K562 (cell line): ENCODE results near the gene TAS2R13. TPM values are rescaled to one million over a fixed set of nuclear protein-coding genes. Genes with fewer than 3 reads are reported as not detected.

Experiments used
- ATAC-seq: fragments of 200-7000 bp; cut with Tn5 transposase; 3 replicates; pipeline ENCODE4 v1.9.1; 2020; ENCODE audit warnings: moderate library complexity
- BruUV-seq: library from RNA; stranded (reverse); fragments of 400-500 nt; replicated peaks from 2 replicates; lab custom pipeline; 2021; lab: Mats Ljungman, UMichigan
- CTCF ChIA-PET: fragments of 300-600 bp; formaldehyde crosslinking; extraction: SDS; loops from one replicate; lab custom pipeline; 2021; ENCODE audit warnings: low intra/inter-chr PET ratio; lab: Yijun Ruan, JAX
- POLR2A ChIA-PET: fragments of 300-600, 350-650 bp; sonication (Branson Sonifier 250); formaldehyde crosslinking; extraction: SDS; loops from one replicate; lab custom pipeline; 2021; ENCODE audit warnings: antibody characterized with exemption, inconsistent platforms; lab: Yijun Ruan, JAX
- DNase-seq, 4 experiments: peaks; one replicate each; pipeline versions ENCODE4 v3.0.0 to v3.0.0-alpha.2; 2011 to 2018; ENCODE audit warnings: low spot score in 3 of 4, mixed read lengths in 3 of 4; ENCODE audit errors: extremely low read depth in 1 of 4
- FAIRE-seq: peaks from 2 replicates; lab custom pipeline; 2011; peaks lifted over from hg19 to GRCh38; lab: Jason Lieb, UNC
- H2AFZ ChIP-seq: 2 replicates; pipeline ENCODE4 v1.6.0; 2011; ENCODE audit warnings: low read depth, low read length, control low read depth, inconsistent platforms
- H3K27ac ChIP-seq: fragments of 200-600 bp; 3 replicates; pipeline ENCODE4 v1.8.0; 2011; ENCODE audit warnings: low read depth, mild to moderate bottlenecking, control low read depth, inconsistent platforms, low read length, moderate library complexity, mixed read lengths; ENCODE audit errors: extremely low read depth
- H3K27me3 ChIP-seq, 2 experiments: fragments of 300-600 bp in 1 of 2; 2 replicates in 1 of 2; 3 replicates in 1 of 2; pipeline versions ENCODE4 v1.6.0 to v1.8.0; 2011; ENCODE audit warnings: inconsistent platforms in 2 of 2, low read length in 2 of 2, mild to moderate bottlenecking in 1 of 2, mixed read lengths in 1 of 2, moderate library complexity in 1 of 2; ENCODE audit not compliant: control insufficient read depth in 2 of 2, insufficient read depth in 2 of 2
- H3K36me3 ChIP-seq: fragments of 300-600 bp; 3 replicates; pipeline ENCODE4 v1.8.0; 2011; ENCODE audit warnings: mild to moderate bottlenecking, low read length, inconsistent platforms; ENCODE audit not compliant: control insufficient read depth, insufficient read depth
- H3K4me1 ChIP-seq, 2 experiments: fragments of 200-600 bp in 1 of 2; replicated peaks in 1 of 2; 2 replicates in 1 of 2; 3 replicates in 1 of 2; pipeline versions ENCODE4 v1.5.1 to v1.8.0; 2011; ENCODE audit warnings: inconsistent platforms in 2 of 2, low read length in 2 of 2, mild to moderate bottlenecking in 1 of 2, mixed read lengths in 1 of 2, moderate library complexity in 1 of 2; ENCODE audit not compliant: control insufficient read depth in 2 of 2, insufficient read depth in 2 of 2
- H3K4me2 ChIP-seq: 2 replicates; pipeline ENCODE4 v1.6.1; 2011; ENCODE audit warnings: low read length, control low read depth, inconsistent platforms, mixed read lengths; ENCODE audit not compliant: insufficient read depth
- H3K4me3 ChIP-seq: fragments of 200-600 bp; sonication (generic), shearing (Covaris generic); 2 replicates; pipeline ENCODE4 v1.5.1; 2016; ENCODE audit warnings: control low read depth, inconsistent platforms
- H3K79me2 ChIP-seq: fragments of 200-600 bp; 3 replicates; pipeline ENCODE4 v1.8.0; 2011; ENCODE audit warnings: low read length, inconsistent platforms; ENCODE audit not compliant: control insufficient read depth, insufficient read depth
- H3K9ac ChIP-seq, 2 experiments: 2 replicates each; pipeline versions ENCODE4 v1.6.0 to v1.6.1; 2011; ENCODE audit warnings: low read depth in 2 of 2, low read length in 2 of 2, control low read depth in 1 of 2, inconsistent platforms in 1 of 2, mild to moderate bottlenecking in 1 of 2, mixed read lengths in 1 of 2; ENCODE audit not compliant: insufficient read depth in 1 of 2
- H3K9me1 ChIP-seq: one replicate; pipeline ENCODE4 v1.6.0; 2011; ENCODE audit warnings: inconsistent platforms, mild to moderate bottlenecking, low read length, moderate library complexity; ENCODE audit not compliant: control insufficient read depth, insufficient read depth
- H3K9me3 ChIP-seq: replicated peaks from 2 replicates; pipeline ENCODE4 v1.5.1; 2011; ENCODE audit warnings: low read depth, low read length, inconsistent platforms; ENCODE audit not compliant: control insufficient read depth, insufficient read depth
- H4K20me1 ChIP-seq: replicated peaks from 2 replicates; pipeline ENCODE4 v1.6.1; 2011; ENCODE audit warnings: low read length, inconsistent platforms, mixed read lengths; ENCODE audit not compliant: control insufficient read depth, insufficient read depth
- HDAC1 ChIP-seq, 2 experiments: fragments of 450-650 bp; IDR thresholded peaks; 2 replicates each; pipeline ENCODE4 v1.6.1; 2016 to 2017; ENCODE audit warnings: inconsistent platforms in 1 of 2, mild to moderate bottlenecking in 1 of 2, moderate library complexity in 1 of 2
- NBN ChIP-seq: fragments of 450-650 bp; IDR thresholded peaks from 2 replicates; pipeline ENCODE4 v1.6.1; 2016; ENCODE audit warnings: low read depth, mild to moderate bottlenecking
- SMAD4 ChIP-seq: fragments of 250-450 bp; sonication (Bioruptor Pico); conservative IDR thresholded peaks from 2 replicates; pipeline ENCODE4 v1.8.0; 2021; ENCODE audit warnings: inconsistent platforms, mild to moderate bottlenecking, moderate library complexity
- SMC3 ChIP-seq: conservative IDR thresholded peaks from 2 replicates; pipeline ENCODE4 v1.6.1; 2011; ENCODE audit warnings: low read depth, low read length, improper control_type of control experiment; ENCODE audit not compliant: insufficient read depth
- SRF ChIP-seq, 2 experiments: fragments of 250-450, 450-650 bp in 1 of 2; sonication (Bioruptor Pico) in 1 of 2; sonication (generic) in 1 of 2; formaldehyde crosslinking; IDR thresholded peaks; 2 replicates each; pipeline versions ENCODE4 v1.5.0 to v1.5.1; 2020 to 2022; ENCODE audit warnings: mild to moderate bottlenecking in 1 of 2, missing genetic modification reagents in 1 of 2
- TEAD2 ChIP-seq: fragments of 450-650 bp; IDR thresholded peaks from 2 replicates; pipeline ENCODE4 v1.6.1; 2016; ENCODE audit warnings: missing genetic modification characterization, control low read depth, missing compliant biosample characterization
- ZKSCAN3 ChIP-seq: fragments of 250-450 bp; sonication (Bioruptor Pico); IDR thresholded peaks from 2 replicates; pipeline ENCODE4 v1.4.0; 2020
- ZNF384 ChIP-seq: IDR thresholded peaks from 2 replicates; pipeline ENCODE4 v1.6.1; 2012; ENCODE audit warnings: low read depth, low read length, improper control_type of control experiment
- ZNF57 ChIP-seq: fragments of 450-650 bp; formaldehyde crosslinking; IDR thresholded peaks from 2 replicates; pipeline ENCODE4 v1.4.0; 2020; ENCODE audit warnings: mild to moderate bottlenecking, moderate library complexity
- ZNF696 ChIP-seq: fragments of 250-450 bp; sonication (Bioruptor Pico); conservative IDR thresholded peaks from 2 replicates; pipeline ENCODE4 v1.4.0; 2020; ENCODE audit warnings: mild to moderate bottlenecking, moderate library complexity
- ZZZ3 ChIP-seq: fragments of 450-650 bp; IDR thresholded peaks from 2 replicates; pipeline ENCODE4 v1.6.1; 2016; ENCODE audit warnings: antibody characterized with exemption, mild to moderate bottlenecking, moderate library complexity
- WGBS: fragments of 100-300 bp; shearing (Covaris generic); methylation state at CpG from one replicate; pipeline ENCODE4 v1.1.6; 2016; ENCODE audit warnings: low coverage, mixed read lengths; ENCODE audit not compliant: insufficient coverage; ENCODE audit errors: missing lambda C conversion rate; 5-methylcytosine and 5-hydroxymethylcytosine counted together
- in situ Hi-C: fragments of 300-500 bp; cut with MboI; formaldehyde crosslinking; loops from 4 replicates; pipeline ENCODE4 v1.15.0; 2018; ENCODE audit warnings: inconsistent platforms, mixed read lengths
- intact Hi-C: fragments of 100-400 bp; cut with micrococcal nuclease; formaldehyde crosslinking; loops from 2 replicates; pipeline ENCODE4 v1.14.2; 2022
- polyA plus RNA-seq, 8 experiments: library from polyadenylated mRNA; depleted of rRNA in 4 of 8; stranded (reverse) in 5 of 8; unstranded in 3 of 8; fragments of >200 nt; fragmentation: Nextera tagmentation in 2 of 8; fragmentation: Illumina TruSeq in 1 of 8; extraction: Ambion mirVana in 2 of 8; extraction: Trizol in 1 of 8; gene quantifications; 2 replicates each; pipeline versions ENCODE4 v1.2.1 to v1.2.3, GENCODE V29; 2011 to 2014; ENCODE audit warnings: inconsistent platforms in 1 of 8, missing spikeins in 1 of 8
- total RNA-seq, 7 experiments: library from RNA; depleted of rRNA in 6 of 7; stranded (reverse); fragments of >200 nt in 6 of 7; fragmentation: Illumina TruSeq in 2 of 7; extraction: Trizol in 2 of 7; gene quantifications; 2 replicates each; pipeline versions ENCODE4 v1.2.1 to v1.2.3, GENCODE V29; 2011 to 2021; ENCODE audit warnings: low replicate concordance in 1 of 7
- TF ChIP-seq, protein P1 (sequence below): fragments of 250-450 bp; sonication (Bioruptor Pico); IDR thresholded peaks from 2 replicates; pipeline ENCODE4 v1.8.0; 2022; ENCODE audit warnings: inconsistent platforms

The TAS2R13 gene
- total and polyA plus RNA-seq, 9 of the 15 experiments (the other 6 are each of a cell fraction or from before 2014, with no cell fraction given), result 0.07 to 1.4 (median 0.52) TPM; not detected in 3

- Histone ChIP-seq H4K20me1 (no peaks in the 10 kb centered on the region), H3K4me3 (no peak overlapping the region), H3K4me1 (no peaks in the 10 kb centered on the region), H3K27me3 (no peaks in the 10 kb centered on the region), H3K4me2 (no peak overlapping the region), H3K9me3 (no peaks in the 10 kb centered on the region), H3K9ac (no peak overlapping the region), H3K36me3 (no peaks in the 10 kb centered on the region), H3K27ac (no peak overlapping the region), H2AFZ (no peak overlapping the region)
- BruUV-seq, result no TSS peak
- POLR2A ChIA-PET, result no interaction called here
- FAIRE-seq, result no peak
- CTCF ChIA-PET, result no interaction called here
- TF ChIP-seq SMAD4, result no peak
- TF ChIP-seq ZZZ3, result no peak
- no peak for TF ChIP-seq ZKSCAN3 (CRISPR knock-in tag)
- no peak for TF ChIP-seq SMC3
- no peak for TF ChIP-seq TEAD2 (tag)
- TF ChIP-seq ZNF57 (CRISPR knock-in tag), result no peak
- no peak for TF ChIP-seq HDAC1 (IDR thresholded peaks at IDR 0.05)
- TF ChIP-seq NBN, result no peak
- TF ChIP-seq ZNF384, result no peak
- no peak for TF ChIP-seq ZNF696 (CRISPR knock-in tag)
- TF ChIP-seq SRF (CRISPR knock-in tag; IDR thresholded peaks at IDR 0.05), result no peak
- TF ChIP-seq, protein P1, sequence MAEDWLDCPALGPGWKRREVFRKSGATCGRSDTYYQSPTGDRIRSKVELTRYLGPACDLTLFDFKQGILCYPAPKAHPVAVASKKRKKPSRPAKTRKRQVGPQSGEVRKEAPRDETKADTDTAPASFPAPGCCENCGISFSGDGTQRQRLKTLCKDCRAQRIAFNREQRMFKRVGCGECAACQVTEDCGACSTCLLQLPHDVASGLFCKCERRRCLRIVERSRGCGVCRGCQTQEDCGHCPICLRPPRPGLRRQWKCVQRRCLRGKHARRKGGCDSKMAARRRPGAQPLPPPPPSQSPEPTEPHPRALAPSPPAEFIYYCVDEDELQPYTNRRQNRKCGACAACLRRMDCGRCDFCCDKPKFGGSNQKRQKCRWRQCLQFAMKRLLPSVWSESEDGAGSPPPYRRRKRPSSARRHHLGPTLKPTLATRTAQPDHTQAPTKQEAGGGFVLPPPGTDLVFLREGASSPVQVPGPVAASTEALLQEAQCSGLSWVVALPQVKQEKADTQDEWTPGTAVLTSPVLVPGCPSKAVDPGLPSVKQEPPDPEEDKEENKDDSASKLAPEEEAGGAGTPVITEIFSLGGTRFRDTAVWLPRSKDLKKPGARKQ (CRISPR knock-in tag), result no peak
- TF ChIP-seq, all 486 proteins: peak for 0
- WGBS, result 75% methylated on average over 2 of the region's 2 CpGs
- no peaks in the 10 kb centered on the region for H3K9me1 ChIP-seq
- intact Hi-C loops (no loop called here), in situ Hi-C loops (no loop called here)
- no peaks in the 10 kb centered on the region for H3K79me2 ChIP-seq
- DNase-seq, result no peak
- ATAC-seq, result no peak
Measured at GRCh38 chr12:10891937-10892336, 17.4 kb downstream of the TAS2R13 start.
